HUES48 (cell line): ENCODE measurements around the gene ARHGAP44.

Experiments
- H3K27ac ChIP-seq: one replicate; pipeline ENCODE4 v1.7.0; 2013; ENCODE audit warnings: low read depth, low read length, inconsistent platforms
- H3K27me3 ChIP-seq: 2 replicates; pipeline ENCODE4 v1.6.1; 2013; ENCODE audit warnings: mild to moderate bottlenecking, low read length; ENCODE audit not compliant: control insufficient read depth, insufficient read depth
- H3K36me3 ChIP-seq: 2 replicates; pipeline ENCODE4 v1.6.1; 2013; ENCODE audit warnings: low read length; ENCODE audit not compliant: control insufficient read depth, insufficient read depth
- H3K4me1 ChIP-seq: 2 replicates; pipeline ENCODE4 v1.6.1; 2013; ENCODE audit warnings: mild to moderate bottlenecking, low read length; ENCODE audit not compliant: control insufficient read depth, insufficient read depth
- H3K4me3 ChIP-seq: 2 replicates; pipeline ENCODE4 v1.5.1; 2013; ENCODE audit warnings: mild to moderate bottlenecking, low read depth, low read length
- H3K9ac ChIP-seq: 2 replicates; pipeline ENCODE4 v1.6.1; 2013; ENCODE audit warnings: mild to moderate bottlenecking, low read depth, low read length, moderate library complexity
- H3K9me3 ChIP-seq: 2 replicates; pipeline ENCODE4 v1.6.1; 2013; ENCODE audit warnings: low read length; ENCODE audit not compliant: control insufficient read depth, insufficient read depth

ARHGAP44 gene, protein sequence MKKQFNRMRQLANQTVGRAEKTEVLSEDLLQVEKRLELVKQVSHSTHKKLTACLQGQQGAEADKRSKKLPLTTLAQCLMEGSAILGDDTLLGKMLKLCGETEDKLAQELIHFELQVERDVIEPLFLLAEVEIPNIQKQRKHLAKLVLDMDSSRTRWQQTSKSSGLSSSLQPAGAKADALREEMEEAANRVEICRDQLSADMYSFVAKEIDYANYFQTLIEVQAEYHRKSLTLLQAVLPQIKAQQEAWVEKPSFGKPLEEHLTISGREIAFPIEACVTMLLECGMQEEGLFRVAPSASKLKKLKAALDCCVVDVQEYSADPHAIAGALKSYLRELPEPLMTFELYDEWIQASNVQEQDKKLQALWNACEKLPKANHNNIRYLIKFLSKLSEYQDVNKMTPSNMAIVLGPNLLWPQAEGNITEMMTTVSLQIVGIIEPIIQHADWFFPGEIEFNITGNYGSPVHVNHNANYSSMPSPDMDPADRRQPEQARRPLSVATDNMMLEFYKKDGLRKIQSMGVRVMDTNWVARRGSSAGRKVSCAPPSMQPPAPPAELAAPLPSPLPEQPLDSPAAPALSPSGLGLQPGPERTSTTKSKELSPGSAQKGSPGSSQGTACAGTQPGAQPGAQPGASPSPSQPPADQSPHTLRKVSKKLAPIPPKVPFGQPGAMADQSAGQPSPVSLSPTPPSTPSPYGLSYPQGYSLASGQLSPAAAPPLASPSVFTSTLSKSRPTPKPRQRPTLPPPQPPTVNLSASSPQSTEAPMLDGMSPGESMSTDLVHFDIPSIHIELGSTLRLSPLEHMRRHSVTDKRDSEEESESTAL

DNA sequence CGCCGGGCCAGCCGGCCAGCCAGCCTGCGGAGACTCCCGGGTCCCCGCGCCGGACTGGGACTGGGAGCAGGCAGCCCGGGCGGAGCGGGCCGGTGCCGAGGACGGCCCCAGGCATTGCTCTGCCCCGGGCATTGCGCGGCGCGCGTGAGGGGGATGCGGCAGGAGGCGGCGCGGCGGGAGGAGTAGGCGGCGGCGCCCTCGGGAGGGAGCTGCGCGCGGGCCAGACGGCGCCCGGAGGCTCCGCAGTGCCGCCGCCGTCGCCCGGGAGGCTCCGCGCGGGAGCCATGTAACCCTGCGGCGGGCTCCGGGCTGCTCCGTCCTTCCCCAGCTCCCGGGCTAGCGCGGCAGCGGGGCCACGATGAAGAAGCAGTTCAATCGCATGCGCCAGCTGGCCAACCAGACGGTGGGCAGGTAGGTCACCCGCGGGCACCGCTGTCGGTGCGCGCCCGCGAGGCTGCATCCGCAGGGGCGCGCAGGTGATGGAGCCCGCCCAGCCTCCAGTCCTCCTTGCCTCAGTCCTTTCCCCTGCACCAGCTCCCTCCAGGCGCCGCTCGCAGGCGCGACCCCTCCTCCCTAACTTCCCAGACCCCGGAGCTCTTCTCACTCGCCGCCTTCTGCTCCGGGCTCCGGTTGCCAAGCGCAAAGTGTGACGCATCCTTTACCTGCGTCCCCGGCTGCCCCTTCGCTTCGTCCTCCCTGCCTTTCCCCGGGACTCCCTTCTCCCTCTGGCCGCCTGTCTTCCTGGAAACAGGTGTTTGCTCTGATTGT lies at the start of gene ARHGAP44:
ARHGAP44 (plus strand) TSS at position 18 of the 768 bp plus-strand sequence; CDS start at position 359, 341 bp downstream.
- peak within 1 kb of the TSS; percentile 76; the same call in 1 of the 2 replicates for H3K9ac ChIP-seq
- H3K36me3 ChIP-seq = no peaks in the 10 kb centered on the region
- H3K9me3 ChIP-seq = no peaks in the 10 kb centered on the region
- peak within 1 kb of the TSS; percentile 99 for H3K4me3 ChIP-seq
- H3K4me1 ChIP-seq = peaks cover 11% of the 10 kb centered on the region
- peak within 1 kb of the TSS; percentile 59 for H3K27ac ChIP-seq
- H3K27me3 ChIP-seq = peaks cover 6% of the 10 kb centered on the region; the same call in 1 of the 2 replicates

DNA sequence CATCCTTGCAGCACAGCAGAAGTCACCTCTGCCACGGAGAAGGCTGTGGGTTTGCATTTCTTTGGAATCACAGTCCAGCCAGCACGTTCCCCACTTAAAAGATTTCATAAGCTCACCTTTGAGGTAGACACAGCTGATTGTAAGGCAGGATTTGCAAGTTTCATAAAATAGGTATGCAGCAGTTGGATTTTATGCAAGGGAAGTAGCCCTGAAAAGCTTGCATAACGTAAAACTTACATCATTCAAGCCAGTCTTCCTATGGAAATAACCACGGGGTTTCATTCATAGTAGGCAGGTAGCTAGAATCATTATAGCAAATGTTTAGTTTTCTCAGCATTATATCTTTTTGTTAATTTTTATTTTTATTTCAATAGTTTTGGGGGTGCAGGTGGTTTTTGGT lies 49.8 kb upstream of the ARHGAP44 start:
- no peaks in the 10 kb centered on the region for H3K9me3 ChIP-seq
- H3K27me3 ChIP-seq = no peaks in the 10 kb centered on the region
- H3K9ac ChIP-seq = no peak overlapping the region

DNA sequence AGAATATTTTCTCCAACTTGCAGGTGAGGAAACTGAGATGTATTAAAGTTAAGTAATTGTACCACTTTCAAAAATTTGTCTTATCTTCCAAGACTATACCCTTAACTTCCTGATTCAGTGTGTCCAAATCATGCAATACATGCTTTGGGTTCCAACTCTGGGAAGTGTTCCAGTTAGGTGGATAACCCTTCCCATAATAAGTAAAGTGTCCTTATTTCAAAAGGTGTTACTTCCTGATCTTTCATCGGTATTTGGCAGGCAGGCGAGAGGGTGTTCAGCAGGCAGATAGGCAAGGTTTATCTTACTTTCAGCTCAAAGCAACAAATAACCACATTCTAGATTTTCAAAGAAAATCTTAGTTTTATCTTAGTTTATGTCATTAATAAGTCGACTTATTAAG lies 46.3 kb upstream of the ARHGAP44 start:
- H3K4me1 ChIP-seq = 0 out of 2 replicates have a peak, but pooled peaks cover 5% of the 10 kb centered on the region
- no peak overlapping the region for H3K9ac ChIP-seq
- H3K9me3 ChIP-seq = no peaks in the 10 kb centered on the region
- H3K36me3 ChIP-seq = no peaks in the 10 kb centered on the region
- no peak overlapping the region for H3K27ac ChIP-seq
- no peak overlapping the region for H3K4me3 ChIP-seq
- H3K27me3 ChIP-seq = no peaks in the 10 kb centered on the region

More for the DNA sequence above, 49.8 kb upstream of the ARHGAP44 start:
- Histone ChIP-seq H3K4me3 (no peak overlapping the region), H3K27ac (no peak overlapping the region), H3K36me3 (no peaks in the 10 kb centered on the region), H3K4me1 (0 out of 2 replicates have a peak, but pooled peaks cover 5% of the 10 kb centered on the region)

DNA sequence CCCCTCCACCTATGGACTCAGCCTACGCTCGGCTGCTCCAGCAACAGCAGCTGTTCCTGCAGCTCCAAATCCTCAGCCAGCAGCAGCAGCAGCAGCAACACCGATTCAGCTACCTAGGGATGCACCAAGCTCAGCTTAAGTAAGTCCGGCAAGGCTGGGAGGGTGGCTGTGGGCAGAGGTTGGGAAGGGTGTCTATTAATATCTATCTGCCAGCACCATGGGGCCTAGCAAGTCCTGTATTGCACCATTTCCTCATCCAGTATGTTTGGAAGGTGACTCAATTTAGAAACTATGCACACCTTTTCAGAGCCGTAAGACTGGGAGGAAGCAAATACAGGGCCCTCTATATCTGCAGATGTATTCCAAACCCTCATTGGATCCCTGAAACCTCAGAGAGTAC lies 45.0 kb upstream of the ARHGAP44 start:
- Histone ChIP-seq H3K36me3 (no peaks in the 10 kb centered on the region), H3K27ac (no peak overlapping the region), H3K9me3 (no peaks in the 10 kb centered on the region), H3K27me3 (no peaks in the 10 kb centered on the region), H3K4me1 (0 out of 2 replicates have a peak, but pooled peaks cover 5% of the 10 kb centered on the region), H3K4me3 (no peak overlapping the region), H3K9ac (no peak overlapping the region)

DNA sequence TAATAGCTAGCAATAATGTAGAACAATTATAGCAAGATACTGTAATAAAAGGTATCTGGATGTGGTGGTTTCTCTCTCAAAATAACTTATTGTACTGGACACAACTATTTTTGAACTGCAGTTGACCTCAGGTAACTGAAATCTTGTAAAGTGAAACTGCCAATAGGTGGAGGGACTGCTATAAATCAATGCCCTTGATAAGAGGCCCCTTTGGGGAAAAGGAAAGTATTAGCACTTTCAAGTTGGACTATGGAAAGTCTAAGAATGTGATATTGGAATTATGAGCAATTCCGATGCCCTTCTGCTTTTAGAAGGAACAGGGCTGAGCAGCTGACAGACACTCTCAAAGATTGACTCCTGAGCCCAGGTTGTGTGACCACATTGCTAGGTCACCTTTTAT lies 44.5 kb upstream of the ARHGAP44 start:
- 0 out of 2 replicates have a peak, but pooled peaks cover 5% of the 10 kb centered on the region for H3K4me1 ChIP-seq
- no peaks in the 10 kb centered on the region for H3K9me3 ChIP-seq
- no peaks in the 10 kb centered on the region for H3K36me3 ChIP-seq
- no peaks in the 10 kb centered on the region for H3K27me3 ChIP-seq
- H3K9ac ChIP-seq = no peak overlapping the region
- H3K4me3 ChIP-seq = no peak overlapping the region
- no peak overlapping the region for H3K27ac ChIP-seq

DNA sequence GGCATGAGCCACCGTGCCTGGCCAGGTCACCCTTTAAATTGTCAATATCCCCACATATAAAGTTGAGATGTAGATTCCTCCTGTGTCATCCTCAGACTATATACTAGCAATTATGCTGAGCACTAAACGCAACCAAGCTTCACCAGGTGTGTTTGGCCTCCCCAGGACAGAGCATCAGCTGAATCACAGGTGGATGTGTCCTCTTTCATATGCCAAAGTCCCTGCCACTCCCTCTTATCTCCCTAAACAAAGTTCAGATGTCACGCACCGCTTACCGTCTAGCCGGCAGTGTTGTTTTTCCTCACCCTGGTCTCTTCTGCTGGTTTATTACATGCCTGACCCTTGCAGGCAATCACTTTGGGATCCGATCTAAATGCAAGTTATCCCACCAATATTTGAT lies 43.8 kb upstream of the ARHGAP44 start:
- H3K4me1 ChIP-seq = 0 out of 2 replicates have a peak, but pooled peaks cover 5% of the 10 kb centered on the region
- H3K4me3 ChIP-seq = no peak overlapping the region
- no peaks in the 10 kb centered on the region for H3K9me3 ChIP-seq
- H3K27me3 ChIP-seq = no peaks in the 10 kb centered on the region
- H3K9ac ChIP-seq = no peak overlapping the region
- no peak overlapping the region for H3K27ac ChIP-seq
- H3K36me3 ChIP-seq = no peaks in the 10 kb centered on the region

DNA sequence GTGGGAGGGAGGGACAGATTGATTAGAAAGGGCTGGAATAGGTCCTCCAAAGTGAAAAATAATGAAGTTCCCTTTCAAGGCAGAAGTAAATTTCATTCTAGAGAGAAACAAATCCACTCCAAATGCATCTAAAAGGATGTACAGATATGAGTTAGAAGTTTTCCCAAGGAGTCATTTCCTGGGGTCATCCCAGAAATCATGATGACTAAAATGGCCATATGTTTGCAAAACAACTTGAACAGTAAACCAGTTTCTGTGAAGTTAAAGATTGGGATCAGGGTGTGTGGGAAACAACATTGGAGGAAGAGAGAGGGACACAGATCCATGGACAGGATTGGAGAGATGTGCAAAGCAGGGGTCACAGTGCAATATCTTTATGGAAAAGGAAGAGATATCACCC lies 32.5 kb upstream of the ARHGAP44 start:
- Histone ChIP-seq H3K9me3 (no peaks in the 10 kb centered on the region), H3K27ac (no peak overlapping the region), H3K36me3 (no peaks in the 10 kb centered on the region)

DNA sequence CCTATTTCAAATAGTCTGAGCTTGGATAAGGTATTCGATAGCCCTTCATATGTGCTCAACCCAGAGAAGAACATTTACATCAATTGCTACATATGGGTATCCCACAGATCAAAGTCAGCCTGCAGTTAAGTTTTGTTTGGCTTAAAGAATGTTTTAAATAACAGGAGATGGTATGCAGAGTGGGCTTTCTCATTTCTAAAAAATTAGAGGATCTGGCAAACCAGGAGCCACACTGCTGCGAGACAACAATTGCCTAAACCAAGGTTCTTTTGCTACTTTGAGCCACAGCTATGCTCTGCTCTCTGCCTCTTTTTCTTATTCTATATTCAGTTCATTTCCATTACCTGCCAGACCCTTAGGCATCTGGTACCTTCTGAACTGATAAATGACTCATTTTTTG lies 30.2 kb upstream of the ARHGAP44 start:
- H3K9ac ChIP-seq = no peak overlapping the region
- no peak overlapping the region for H3K27ac ChIP-seq
- H3K36me3 ChIP-seq = no peaks in the 10 kb centered on the region
- H3K4me3 ChIP-seq = no peak overlapping the region
- H3K9me3 ChIP-seq = no peaks in the 10 kb centered on the region
- H3K27me3 ChIP-seq = no peaks in the 10 kb centered on the region
- no peaks in the 10 kb centered on the region for H3K4me1 ChIP-seq

More for the DNA sequence above, 32.5 kb upstream of the ARHGAP44 start:
- Histone ChIP-seq H3K27me3 (no peaks in the 10 kb centered on the region), H3K4me1 (no peaks in the 10 kb centered on the region), H3K4me3 (no peak overlapping the region), H3K9ac (no peak overlapping the region)

DNA sequence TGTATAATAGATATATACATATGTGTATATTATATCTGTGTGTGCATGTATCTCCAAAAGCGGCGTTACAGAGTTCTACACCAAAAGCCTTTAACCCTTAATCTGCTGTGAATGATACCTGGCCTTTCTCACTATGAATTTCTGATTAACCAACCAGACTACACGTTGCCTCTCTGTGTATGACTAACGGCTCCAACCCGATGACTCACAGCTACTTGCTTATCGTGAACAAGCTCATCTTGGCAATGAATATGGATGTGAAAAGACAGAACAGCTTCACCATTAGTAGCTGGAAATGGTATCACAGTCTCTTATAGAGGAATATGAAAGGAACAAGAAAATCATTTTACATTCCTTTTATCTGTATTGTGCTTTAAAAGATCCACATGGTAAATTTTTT lies 23.8 kb upstream of the ARHGAP44 start:
- H3K9me3 ChIP-seq = no peaks in the 10 kb centered on the region
- H3K9ac ChIP-seq = no peak overlapping the region

DNA sequence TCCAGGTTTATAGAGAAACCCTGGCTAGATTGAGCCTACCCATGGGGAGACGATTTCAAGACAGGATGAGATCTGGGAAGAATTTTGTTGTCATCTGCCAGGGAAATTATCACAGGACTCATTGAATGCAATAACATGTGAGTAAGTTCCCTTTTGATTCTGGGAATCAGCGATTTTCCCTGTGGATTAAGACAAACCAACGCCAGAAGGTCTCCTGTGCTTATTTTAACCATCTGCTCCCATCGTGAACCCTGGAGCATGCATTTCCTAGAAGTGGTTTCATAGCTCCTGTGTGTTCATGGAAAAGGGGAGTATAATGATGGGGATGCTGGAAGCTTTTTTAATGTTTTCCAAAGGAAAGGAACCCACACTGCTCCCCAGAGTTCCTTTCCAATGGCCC lies 21.0 kb upstream of the ARHGAP44 start:
- no peaks in the 10 kb centered on the region for H3K27me3 ChIP-seq
- H3K4me3 ChIP-seq = no peak overlapping the region
- H3K27ac ChIP-seq = no peak overlapping the region
- no peak overlapping the region for H3K9ac ChIP-seq
- no peaks in the 10 kb centered on the region for H3K4me1 ChIP-seq
- no peaks in the 10 kb centered on the region for H3K36me3 ChIP-seq
- H3K9me3 ChIP-seq = no peaks in the 10 kb centered on the region

More for the DNA sequence above, 23.8 kb upstream of the ARHGAP44 start:
- Histone ChIP-seq H3K27me3 (no peaks in the 10 kb centered on the region), H3K36me3 (no peaks in the 10 kb centered on the region), H3K27ac (no peak overlapping the region), H3K4me3 (no peak overlapping the region), H3K4me1 (no peaks in the 10 kb centered on the region)
